Epithelial cell of esophagus (primary cell): ENCODE results near the gene DCUN1D2.

ENCODE experiments used
- DNase-seq: peaks from one replicate; pipeline ENCODE4 v3.0.0; 2010; ENCODE audit warnings: low read depth
- H3K4me3 ChIP-seq: 2 replicates; pipeline ENCODE4 v1.5.1; 2011; ENCODE audit warnings: mild to moderate bottlenecking, low read length, control low read depth
- TF ChIP-seq, protein P1 (sequence below): IDR thresholded peaks from 2 replicates; pipeline ENCODE4 v1.5.1; 2011; ENCODE audit warnings: low read depth, mild to moderate bottlenecking, low read length, control low read depth, inconsistent platforms; ENCODE audit not compliant: insufficient read depth; ENCODE audit errors: missing control alignments

Gene DCUN1D2

DNA sequence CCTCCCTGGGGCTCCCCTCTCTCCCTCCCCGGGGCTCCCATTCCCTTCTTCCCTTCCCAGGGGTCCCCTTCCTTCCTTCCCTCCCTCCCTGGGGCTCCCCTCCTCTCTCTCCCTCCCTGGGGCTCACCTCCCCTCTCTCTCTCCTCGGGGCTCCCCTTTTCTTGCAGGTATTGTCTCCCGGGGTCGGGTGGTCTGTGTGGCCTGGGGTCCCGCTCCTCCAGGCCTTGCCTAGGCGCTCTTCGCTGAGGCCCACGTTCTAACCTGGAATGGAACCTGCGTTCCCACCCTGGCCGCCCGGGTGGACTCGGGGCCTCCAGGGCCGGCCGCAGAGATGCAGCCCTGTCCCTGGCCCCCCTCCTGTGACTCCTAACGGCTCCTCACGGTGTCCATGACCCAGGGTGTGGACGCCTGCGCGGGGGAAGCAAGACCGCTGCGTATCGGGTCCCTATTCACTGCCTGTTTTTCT is 940 bp upstream of the DCUN1D2 start:
- peak overlapping the region; percentile 76 for H3K4me3 ChIP-seq
- peak; percentile 27 for DNase-seq
- TF ChIP-seq, protein P1, sequence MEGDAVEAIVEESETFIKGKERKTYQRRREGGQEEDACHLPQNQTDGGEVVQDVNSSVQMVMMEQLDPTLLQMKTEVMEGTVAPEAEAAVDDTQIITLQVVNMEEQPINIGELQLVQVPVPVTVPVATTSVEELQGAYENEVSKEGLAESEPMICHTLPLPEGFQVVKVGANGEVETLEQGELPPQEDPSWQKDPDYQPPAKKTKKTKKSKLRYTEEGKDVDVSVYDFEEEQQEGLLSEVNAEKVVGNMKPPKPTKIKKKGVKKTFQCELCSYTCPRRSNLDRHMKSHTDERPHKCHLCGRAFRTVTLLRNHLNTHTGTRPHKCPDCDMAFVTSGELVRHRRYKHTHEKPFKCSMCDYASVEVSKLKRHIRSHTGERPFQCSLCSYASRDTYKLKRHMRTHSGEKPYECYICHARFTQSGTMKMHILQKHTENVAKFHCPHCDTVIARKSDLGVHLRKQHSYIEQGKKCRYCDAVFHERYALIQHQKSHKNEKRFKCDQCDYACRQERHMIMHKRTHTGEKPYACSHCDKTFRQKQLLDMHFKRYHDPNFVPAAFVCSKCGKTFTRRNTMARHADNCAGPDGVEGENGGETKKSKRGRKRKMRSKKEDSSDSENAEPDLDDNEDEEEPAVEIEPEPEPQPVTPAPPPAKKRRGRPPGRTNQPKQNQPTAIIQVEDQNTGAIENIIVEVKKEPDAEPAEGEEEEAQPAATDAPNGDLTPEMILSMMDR, result no peak

DNA sequence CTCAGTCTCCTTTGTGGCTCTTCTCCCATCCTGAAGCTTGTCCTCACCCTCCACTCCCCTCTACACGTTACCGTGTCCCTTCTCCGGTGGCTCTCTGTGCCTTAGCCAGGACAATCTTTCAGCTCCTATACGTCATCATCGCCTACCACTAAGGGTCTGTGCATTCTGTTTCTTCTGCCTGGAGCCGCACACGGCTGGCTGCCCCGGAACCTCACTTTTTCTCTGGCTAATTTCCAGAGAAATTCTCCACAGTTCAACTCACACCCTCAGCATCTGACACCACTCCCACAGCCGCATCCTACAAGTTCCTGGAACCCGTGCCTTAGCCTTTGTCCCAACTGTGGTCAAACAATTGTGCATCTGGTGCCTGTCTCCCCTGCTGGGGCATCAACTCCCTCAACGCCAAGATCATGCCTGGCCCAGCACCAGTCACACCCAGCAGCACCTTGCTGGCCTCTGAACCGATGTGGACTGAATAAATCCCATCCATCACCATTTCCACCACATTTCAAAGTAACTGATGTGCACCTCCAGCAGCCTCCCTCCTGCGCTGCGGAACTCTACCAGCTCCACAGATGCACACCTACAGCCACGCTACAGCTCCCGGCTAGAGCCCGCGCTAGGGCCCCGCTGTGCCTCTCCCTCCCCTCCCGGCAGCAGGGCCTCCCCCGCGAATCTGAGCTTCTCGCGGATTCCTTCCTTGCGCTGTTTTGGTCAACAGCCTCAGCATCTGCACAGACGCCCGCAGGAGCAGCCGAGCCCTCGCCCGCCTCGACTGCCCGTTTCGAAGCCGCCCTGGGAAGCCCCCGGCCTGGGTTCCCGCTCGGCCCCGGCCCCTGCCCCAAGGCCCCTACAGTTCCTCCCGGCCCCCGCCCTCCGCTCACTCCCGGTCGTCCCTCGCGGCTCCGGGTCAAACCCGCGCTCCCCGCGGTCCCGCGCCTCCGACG is 689 bp downstream of the DCUN1D2 start:
- TF ChIP-seq, protein P1, result no peak
- DNase-seq, result peak; percentile 42
- peak overlapping the region; percentile 70 for H3K4me3 ChIP-seq

DNA sequence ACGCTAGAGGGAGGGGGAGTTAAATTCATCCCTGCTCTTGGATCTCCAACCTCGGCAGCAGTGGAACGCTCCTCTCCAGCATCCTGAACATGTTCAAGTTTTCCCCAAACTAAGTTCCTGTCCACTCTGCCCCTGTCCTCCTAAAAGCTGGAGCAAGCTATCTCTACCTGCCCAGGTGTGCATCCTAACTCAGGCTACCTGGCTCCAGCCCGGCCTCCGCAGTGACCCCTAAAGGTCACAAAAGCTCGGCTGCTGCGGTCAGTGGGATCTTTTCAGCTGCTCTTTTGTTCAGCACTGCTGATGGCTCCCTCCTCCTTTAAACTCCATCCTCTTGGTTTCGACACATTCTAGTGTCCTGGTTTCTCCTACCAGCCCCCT is 1.4 kb downstream of the DCUN1D2 start:
- H3K4me3 ChIP-seq, result peak overlapping the region; percentile 70
- TF ChIP-seq, protein P1, result no peak
- no peak for DNase-seq

DNA sequence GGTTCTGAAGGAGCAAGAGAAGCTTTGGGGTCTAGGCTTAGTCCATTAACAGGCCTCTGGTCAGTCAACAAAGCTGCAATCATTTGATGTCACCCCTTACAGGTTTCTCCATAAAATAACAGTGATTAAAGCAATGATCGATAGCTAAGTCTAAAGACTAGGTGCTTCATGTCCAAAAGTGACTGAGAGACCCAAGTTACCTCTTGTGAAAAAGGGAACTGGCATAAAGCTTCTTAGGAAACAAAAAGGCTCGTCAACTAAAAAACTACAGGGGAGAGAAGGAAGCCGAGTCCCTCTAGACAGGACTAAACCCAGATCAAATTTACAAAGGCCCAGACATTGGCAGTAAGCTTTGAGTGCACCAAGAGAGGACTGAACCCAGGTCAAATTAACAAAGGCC is 2.2 kb downstream of the DCUN1D2 start:
- TF ChIP-seq, protein P1, result no peak
- DNase-seq, result no peak
- no peak overlapping the region for H3K4me3 ChIP-seq

DNA sequence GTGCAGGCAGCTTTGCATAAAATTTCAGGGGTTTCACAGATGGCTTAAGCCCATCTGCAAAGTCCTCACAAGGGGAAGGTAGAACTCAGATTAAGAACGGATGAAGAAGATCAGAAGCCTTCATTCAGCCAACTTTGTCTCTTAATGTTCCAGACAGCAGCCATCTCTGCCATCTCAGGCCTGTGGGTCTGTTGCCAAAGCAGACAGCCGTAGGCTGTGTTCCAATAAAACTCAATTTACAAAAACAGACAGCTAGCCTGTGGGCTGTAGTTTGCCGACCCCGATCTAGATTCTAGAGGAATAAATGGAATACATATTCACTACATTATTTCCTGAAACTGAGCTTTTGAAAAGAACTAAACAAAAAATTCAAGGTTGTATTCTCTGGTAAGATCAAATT is 3.8 kb downstream of the DCUN1D2 start:
- H3K4me3 ChIP-seq, result no peak overlapping the region
- no peak for DNase-seq
- TF ChIP-seq, protein P1, result no peak

DNA sequence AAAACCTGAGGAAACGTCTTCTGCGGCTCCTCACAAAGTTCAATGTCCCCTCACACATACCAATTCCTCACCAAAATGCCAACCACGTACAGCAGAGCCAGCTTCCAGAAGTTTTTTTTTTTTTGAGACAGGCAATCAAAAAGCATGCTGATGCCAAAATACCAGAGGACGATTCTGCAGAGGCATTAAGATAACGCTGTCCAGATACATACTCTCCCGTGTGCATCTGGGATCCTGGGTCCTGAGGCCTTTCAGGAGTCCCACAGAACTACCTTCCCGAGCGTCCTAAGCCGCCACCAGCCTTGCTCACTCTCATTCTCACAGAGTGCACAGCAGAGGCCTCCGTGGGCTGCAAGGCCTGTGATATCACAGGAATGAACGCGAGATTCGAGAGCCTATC is 5.0 kb downstream of the DCUN1D2 start:
- no peak overlapping the region for H3K4me3 ChIP-seq
- no peak for DNase-seq
- TF ChIP-seq, protein P1, result no peak
